NCI-H2171 treated with DMSO at 0.1 percent for 48 hours (cell line): ENCODE measurements around the gene TLR9.

Experiments used
- DNase-seq: peaks from one replicate; lab custom pipeline; 2025; lab: John Stamatoyannopoulos, UW

Gene TLR9

DNA sequence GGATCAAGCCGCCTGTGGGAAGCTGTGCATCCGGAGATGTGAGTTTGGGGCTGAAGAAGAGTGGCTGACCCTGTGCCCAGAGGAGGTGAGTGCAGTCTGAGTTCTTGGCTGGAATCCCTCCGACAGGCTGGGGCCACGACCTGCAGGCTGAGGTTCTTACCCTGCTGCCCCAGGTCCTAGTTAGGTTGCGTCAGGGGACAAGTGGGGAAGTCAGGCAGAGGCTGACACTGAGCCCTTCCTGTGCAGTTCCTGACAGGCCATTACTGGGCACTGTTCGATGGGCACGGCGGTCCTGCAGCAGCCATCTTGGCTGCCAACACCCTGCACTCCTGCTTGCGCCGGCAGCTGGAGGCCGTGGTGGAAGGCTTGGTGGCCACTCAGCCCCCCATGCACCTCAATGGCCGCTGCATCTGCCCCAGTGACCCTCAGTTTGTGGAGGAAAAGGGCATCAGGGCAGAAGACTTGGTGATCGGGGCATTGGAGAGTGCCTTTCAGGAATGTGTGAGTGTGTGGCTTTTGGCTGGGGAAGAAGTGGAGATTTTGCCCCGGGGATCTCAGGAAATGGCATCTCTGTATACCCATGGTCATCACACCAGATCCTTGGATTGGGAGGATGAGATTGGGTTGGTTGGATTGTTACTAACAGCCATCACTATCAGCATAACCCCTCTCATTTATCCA is 21.4 kb upstream of the TLR9 start:
- no peak for DNase-seq

DNA sequence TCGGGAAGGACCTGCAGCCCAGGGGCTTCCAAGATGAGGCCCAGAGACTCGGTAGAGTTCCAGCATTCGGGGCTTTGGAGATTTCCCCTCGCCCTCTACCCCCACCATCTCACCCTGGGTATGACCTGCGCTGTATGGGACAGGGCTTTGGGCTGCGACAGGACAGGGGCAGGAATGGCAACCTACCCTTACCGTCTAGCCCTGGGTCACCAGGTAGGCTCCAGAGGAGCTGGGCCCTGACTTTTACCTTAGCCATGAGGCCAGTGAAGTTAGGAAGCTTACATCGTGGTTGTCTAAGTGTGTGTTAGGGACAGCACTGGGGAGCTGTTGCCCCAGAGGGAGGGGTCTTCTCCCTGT is 20.8 kb upstream of the TLR9 start:
- DNase-seq: no peak

DNA sequence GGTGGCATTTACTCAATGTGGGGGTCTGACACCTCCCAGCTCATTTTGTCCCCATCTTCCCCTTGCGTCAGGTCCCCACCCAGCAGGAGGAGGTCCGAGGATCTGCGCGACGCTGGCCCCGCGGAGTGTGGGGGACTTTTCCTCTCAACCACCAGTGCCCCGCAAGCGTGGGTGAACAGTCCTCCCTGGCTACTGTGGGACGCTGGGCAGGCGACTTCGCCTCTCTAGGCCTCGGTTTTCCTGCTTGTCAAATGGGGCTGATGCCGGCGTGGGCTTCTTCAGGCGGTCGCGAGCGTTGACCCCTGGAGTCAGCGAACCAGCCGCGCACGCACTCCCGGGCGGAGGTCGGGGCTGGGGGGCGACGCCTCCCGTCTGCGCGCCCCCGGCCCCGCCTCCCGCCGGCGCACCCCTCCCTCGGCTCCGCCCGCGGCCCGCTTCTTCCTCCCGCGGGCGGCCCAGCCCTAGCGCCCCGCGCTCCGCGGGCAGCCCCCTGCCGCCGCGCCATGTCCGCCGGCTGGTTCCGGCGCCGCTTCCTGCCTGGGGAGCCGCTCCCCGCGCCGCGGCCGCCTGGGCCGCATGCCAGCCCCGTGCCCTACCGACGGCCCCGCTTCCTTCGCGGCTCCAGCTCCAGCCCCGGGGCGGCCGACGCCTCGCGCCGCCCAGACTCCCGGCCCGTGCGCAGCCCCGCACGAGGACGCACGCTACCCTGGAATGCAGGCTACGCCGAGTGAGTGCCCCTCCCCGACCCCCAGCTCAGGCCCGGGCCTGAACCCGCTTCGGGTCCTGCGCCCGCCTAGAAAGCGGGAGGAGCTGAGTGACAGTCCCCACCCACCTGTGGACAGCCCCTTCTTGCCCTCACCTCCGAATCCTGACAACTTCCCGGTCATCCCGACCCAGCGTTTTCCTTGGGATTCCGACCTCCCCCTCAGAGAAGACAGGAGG is 20.1 kb upstream of the TLR9 start, which contains the start of gene PPM1M:
Gene PPM1M, plus strand, starts transcription at position 438 of the 942 bp plus-strand sequence. Its CDS starts 66 bp downstream, at position 504.
- no peak for DNase-seq

DNA sequence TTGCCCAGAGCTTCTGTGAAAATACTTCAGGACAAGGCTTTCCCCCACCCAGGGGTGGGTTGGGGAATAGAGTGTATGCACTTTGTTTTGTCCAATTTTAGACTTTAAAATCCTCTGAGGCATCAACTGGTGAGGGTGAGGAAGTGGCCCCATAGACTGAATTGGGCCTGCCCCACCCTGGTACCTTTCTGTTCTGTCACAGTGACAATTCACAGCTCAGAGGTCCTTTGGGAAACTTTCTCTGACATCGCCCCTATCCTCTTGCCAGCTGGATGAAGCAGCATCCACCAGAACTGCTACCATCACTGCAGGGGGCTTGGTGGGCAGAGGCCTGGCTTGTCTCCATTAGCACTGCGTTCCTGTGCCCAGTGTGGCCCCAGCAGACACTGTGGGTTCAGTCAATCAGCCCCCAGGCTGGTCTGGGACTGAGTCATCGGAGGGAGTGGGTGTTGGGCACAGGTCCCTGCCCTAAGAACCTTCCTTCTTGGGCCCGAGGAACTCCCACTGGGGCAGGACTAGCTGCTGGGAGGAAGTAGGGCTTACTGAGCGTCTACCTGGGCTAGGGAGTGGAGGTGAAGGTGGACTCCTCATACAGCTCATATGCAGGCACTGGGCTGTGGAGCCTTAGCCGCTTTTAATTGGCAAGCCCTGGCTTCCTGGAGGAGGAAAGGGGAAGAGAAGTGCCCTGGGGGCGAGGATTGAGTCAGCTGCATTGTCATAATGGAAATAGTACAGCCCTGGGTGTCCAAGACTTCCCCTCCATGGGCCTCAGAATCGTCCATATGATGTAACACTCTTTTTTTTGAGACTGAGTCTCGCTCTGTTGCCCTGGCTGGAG is 18.6 kb upstream of the TLR9 start:
- no peak for DNase-seq

DNA sequence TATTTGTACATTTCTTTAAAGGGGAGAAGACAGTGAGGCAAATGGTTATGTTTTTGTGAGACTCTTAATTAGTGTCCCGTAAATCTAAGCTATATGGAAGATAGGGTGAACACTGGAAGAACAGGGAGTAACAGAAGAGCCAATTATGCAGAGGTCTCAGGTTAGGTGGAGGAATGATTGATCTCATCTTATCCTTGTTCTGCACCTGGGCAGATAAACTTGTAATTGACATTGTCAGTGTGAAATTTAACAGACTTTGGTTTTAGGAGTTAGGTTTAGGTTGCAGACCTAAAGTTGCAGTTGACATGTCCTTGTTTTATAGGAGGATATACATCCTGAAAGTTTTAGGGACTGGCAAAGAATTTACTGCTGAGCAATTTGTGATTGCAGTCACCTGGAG is 16.6 kb upstream of the TLR9 start:
- DNase-seq: no peak

DNA sequence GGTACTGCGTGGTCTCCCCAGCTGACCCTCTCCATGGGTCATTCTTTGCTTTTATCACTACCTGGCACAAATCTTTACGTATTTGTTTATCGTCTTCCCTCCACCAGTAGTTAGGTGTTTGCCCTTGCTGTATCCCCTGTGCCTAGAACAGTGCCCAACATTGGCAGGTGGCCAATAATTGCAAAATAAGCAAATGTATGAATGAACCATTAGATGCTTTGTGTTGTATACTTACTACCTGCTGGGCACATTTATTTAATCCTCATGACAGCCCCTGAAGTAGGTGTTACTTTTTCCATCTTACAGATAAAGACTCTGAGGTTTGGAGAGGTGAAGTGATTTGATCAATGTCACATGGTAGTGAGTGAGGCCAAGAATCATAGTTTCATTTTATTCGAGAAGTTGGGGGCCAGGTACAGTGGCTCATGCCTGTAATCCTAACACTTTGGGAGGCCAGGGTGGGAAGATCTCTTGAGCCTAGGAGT is 15.5 kb upstream of the TLR9 start:
- no peak for DNase-seq

DNA sequence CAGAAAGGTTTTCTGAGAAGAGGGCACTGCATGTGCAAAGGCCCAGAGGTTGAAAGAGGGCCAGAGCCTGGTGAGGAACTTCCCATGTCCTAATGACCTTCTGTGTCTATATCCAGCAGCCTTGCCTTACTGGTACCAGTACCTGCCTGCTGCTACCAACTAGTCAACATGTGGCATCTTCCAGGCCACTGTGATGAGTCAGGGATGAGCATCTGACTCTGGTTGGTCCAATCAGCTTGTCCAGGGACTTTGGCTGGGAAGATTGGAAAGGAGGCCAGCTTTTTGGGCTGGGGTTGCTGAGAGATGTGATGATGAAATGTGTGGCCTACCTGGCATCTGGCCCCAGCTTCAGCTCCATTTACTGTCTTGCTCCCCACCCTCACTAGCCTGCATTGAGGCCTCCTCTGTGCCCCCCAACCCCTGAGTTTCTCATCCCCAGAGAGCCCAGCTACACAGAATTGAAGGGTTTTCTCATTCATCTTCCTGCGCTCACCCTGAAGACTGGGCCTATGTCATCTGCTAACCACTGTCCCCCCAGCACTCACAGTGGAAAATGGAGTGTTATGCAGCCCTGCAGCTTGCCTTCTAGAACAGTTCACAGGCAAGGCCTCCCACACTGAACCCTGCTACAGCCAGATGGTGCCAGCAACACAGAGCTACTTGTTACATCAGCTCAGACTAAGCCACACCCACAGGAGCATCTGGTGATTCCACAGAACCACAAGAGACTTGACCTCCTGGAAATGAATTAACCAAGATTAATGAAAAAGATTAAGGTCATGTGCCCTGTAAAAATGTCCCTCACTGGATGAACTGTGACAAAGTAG is 14.8 kb upstream of the TLR9 start:
- DNase-seq: peak; percentile 84

DNA sequence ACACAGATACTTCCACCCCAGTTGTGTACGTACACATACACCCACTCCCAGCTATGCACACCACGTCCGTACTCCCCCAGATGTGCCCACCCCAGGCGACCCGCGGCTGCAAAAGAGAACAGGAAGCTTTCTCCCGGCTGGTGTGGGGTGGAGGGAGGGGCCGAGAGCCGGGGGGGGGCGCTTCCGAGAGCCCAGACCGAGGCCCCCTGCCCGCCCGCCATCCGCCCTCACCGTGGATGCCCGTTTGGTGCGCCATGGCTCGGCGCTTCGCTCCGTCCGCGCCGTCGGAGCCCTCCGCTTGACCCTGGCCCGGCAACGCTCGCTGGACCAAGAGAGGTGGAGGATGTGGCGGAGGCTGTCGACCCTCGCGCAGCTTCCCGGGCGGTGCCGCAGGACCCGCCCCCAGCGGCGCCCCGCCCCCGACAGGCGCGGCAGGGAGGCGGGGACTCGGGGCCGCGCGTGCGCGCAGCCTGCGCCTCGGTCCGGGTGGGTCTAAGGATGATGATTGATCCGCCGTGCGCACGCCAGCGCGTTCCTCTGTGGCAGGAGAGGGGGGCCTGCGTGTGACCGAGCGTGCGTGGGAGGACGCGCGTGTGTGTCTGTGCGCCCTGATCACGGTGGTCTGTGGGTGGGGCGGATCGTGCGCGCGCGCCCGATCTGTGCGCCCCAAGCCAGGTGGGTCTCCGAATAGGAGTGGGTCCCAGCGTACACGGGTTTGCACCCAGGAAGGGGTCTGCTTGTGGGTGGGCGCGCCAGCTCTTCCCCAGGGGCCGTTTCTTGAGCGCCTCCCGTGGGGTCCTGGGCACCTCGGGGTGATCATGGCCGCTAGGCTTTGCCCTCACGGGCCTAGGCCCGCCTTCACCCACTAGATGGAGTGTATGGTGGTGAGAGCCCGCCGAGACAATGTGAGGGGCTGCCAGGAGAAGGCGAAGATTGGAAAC is 13.6 kb upstream of the TLR9 start, which contains the start of gene TWF2:
Gene TWF2, minus strand, starts transcription at position 398 of the 941 bp plus-strand sequence. Its CDS starts 142 bp downstream, at position 256.
- peak; percentile 34 for DNase-seq

DNA sequence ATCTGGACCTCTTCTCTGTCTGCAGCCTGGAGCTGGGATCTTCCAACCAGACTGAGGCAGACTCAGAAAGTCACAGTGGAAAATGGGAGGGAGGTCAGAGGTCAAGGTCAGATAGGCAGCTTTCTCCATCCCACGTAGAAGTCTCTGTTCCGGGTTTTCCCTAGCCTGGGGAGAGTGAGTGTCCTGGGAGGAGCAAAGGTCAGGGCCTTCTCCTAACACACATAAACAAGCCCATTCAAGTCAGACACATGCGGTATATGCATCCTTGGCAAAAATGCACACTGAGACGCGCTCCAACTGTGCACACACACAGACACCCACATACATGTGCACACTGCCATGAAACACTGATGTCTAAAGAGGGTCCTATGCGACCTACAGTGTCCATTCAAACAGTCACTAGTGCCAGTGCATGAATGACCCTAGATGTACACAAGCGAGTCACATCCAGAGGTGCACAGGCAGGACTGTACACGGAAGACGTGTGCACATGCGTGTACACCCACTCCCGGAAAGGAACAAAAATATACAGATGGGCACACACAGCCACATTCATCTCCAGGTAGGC is 12.8 kb upstream of the TLR9 start:
- DNase-seq: no peak

DNA sequence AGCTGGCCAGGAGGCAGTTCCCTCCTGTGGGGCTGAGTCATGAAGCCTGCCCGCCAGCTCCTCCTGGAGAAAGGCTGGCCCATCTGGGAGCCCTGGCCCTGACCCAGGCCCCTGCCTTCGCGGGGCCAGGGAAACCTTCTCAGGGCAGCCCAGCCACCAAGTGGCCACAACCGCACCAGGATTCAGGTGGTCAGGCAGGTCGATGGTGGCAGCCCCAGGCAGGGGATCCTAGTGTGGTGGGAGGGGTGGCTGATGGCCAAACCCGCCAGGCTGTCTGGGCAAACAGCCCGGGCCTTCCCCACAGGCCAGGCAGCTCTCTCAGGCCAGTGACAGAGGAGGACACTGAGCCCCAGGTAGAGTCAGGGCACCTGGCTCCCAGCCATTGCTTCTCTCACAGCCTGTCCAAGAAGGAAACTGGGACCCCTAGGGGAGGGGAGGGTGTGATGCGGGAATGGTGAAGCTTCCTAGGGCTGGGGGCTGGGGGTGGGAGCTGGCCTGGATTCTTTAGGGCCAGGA is 12.3 kb upstream of the TLR9 start:
- DNase-seq: no peak

DNA sequence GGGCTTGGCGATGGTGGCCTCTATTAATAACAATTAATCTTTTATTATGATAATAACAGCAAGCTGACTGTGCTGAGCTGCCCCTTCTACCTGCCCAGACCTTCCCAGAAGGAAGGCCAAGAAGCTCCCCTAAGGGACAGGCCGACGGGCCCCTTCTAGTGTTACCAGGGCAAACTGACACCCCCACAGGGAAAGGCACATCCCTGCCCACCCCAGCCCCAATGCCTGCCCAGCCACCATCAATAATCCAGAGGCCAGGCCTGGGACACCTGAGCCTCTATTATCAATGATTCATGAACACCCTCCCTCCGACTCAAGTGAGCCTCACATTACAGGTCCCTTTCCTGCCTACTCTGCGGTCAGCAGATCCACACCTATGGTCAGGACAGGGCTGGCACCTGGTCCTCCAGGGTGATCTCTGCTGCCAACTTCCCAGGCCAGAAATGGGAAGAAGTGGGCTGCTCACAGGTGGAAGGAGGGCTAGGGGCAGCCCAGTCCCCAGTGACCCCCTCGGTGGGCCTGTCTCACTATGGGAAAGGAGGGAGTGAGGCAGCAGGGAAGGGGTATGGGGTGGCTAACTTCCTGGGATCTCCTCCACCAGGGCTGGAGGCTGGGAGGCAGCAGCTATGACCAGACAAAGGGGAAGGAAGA is 11.7 kb upstream of the TLR9 start:
- DNase-seq: no peak

DNA sequence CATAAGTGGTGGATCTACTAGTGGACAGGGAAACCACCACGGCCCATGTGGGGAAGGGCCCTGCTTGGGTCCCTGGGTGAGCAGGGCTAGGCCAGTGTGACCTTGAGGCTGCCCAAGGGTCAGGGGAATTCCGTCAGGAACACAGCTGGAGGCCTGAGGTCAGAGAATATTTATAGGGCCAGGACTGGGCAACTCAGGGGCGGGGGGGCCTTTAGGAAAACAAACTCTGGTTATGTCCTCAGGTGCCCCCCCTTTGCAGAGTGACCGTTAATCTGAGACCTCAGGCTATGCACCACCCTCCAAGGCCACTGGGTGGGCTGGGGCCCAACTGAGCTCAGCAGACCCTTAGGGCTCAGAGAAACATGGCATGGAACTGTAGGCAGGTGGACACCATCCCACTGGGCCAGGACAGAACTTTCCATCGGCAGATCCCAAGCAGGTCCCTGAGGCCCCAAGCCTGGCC is 11.0 kb upstream of the TLR9 start:
- DNase-seq: no peak

DNA sequence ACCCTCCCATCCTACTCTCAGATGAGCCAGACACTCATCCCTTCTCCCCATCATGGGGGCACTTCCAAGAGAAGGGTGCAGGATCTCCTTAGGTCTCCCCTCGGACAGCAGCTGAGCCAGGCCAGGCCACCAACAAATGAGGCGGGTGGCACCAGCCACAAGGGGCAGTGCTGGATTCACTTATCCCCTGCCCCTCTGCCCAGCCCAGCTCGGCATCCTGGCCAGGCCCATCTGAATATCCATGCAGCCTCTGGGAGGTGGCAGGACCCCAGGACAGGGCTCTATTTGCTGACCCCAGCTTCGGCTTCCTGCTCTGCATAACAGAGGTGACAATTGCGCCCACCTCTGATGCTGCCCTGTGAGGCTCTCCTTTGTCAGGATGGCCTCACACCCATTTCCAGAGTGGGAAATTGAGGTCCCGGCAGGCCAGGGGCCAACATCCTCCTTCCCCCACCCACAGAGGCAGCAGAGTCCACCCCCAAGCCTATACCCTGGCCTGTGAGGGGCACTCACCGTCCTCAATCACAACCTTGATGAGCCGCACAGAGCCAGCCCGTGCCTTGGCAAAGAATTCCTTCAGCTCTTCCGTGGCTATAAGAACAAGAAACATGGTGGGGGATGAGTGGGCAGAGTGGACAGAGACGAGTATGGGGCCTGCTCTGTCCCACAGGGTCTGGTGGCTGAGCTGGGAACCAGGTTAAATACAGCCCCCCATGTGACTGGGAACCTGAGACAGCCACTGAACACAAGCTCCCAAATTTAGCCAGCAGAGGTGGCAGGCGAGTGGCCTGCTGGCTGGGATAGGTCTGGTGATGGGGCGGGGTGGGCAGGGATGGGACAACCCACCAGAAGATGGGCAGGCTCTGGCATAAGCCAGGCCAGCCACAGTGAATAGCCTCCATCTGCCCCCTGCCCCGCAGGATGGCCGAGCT is 9.3 kb upstream of the TLR9 start:
- DNase-seq: no peak

DNA sequence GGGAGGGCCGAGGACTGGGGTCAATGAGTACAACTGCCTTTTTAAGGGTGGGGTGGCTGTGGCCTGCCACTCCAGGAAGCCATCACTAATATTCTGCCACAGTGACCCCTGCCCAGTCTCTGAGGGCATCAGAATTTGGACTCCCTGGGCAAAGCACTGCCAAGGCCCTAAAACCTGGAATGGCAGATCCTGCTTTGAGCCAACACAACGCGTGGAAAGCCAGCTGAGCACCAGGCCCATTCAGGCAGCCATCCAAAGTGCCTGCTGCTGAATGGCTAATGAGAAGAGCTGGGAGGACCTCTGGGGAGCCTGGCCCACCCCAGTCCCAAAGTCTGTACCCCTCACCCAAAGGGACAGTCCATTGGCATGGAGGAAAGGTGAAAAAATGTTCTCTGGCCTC is 8.5 kb upstream of the TLR9 start:
- no peak for DNase-seq

DNA sequence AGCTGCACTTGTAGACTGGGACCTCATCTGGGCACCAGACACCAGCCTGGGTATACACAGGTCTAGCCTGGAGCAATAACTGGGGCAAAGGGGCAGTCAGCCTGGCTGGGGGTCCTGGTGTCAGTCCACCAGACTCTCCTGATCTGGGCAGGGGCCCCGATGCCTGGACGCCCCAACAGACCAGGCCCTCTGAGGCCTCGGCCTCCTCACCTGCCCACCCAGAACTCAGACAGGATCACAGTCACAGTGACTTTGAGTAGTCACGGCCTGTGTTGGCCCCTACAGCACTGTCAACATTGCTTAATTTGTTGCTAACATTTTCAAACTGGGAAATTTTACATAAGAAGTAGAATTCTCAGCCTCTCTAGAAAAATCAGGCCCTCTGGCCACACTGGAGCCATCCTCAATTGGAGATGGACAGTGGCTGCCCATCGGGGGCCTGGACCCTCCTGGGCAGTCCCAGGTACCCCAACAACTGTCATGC is 7.7 kb upstream of the TLR9 start:
- no peak for DNase-seq

DNA sequence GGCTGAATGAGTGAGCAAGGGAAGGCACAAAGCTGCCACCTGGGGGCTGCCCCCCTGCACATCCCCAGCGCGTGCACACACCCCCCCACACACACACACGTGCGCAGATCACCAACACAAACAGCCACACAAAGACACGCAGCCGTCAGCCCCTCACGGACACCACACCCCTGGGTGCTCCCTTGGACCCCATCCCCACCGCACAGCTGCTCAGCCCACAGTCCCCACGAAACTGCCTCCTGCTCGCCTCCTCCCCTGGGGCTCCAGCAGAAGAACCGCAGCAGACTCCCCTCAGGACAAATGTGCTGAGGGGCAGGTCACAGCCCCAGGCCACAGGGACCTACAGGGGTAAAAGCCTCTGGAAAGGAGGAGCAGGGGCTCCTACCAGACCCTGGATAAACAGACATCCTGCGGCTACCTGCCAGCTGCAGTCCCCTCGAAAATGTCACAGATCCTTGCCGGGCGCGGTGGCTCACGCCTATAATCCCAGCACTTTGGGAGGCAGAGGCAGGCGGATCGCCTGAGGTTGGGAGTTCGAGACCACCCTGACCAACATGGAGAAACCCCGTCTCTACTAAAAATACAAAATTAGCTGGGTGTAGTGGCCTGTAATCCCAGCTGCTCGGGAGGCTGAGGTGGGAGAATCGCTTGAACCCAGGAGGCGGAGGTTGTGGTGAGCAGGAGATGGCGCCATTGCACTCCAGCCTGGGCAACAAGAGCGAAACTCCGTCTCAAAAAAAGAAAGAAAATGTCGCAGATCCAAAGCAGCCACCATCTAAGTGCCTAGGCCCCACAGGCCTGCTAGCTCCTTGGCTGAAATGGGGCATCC is 7.0 kb upstream of the TLR9 start:
- no peak for DNase-seq
